ENCODE results near the gene SPTY2D1.
"Not testable (repeated sequence)": the region's sequence is repeated elsewhere in the genome, so short reads cannot be mapped to it uniquely, and the experiment has no call there.

DNA sequence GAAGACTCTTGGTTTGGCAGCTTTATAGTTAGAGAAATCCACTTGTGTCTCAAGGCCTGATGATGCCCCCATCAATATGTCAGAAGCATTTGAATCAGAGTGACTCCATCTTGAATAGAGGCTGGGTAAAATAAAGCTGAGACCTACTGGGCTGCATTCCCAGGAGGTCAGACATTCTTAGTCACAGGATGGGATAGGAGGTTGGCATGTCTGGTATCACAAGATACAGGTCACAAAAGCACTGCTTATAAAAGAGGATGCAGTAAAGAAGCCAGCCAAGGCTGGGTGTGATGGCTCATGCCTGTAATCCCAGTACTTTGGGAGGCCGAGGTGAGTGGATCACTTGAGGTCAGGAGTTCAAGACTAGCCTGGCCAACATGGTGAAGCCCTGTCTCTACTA lies 47.8 kb upstream of the SPTY2D1 start:
- TF ChIP-seq CTCF, POLR2A (IDR thresholded peaks at IDR 0.05): not testable (repeated sequence)

All from Peyer's patch (tissue), 4 donors.